Activated CD8-positive, alpha-beta T cell treated with anti-CD3 and anti-CD28 coated beads for 36 hours (primary cell): ENCODE results near the gene B4GALNT2. TPM values are rescaled to one million over a fixed set of nuclear protein-coding genes. Genes with fewer than 3 reads are reported as not detected.

ENCODE experiments used
- ATAC-seq: fragments of 200-7000 bp; cut with Tn5 transposase; one replicate; pipeline ENCODE4 v1.10.0; 2021; ENCODE audit warnings: mild to moderate bottlenecking, moderate library complexity
- CTCF ChIA-PET: fragments of 350-600 bp; sonication (Branson Sonifier 250); formaldehyde crosslinking; loops from one replicate; lab custom pipeline; 2021; ENCODE audit warnings: antibody characterized with exemption; lab: Charles Lee
- POLR2A ChIA-PET: fragments of 350-600 bp; sonication (Branson Sonifier 250); formaldehyde crosslinking; loops from one replicate; lab custom pipeline; 2021; ENCODE audit warnings: antibody characterized with exemption; lab: Charles Lee
- DNase-seq: peaks from one replicate; pipeline ENCODE4 v3.0.0-alpha.2; 2020
- H3K27ac Mint-ChIP-seq: one replicate; pipeline ENCODE4 v1.8.0; 2021; ENCODE audit warnings: mild to moderate bottlenecking, mixed read lengths
- H3K27me3 Mint-ChIP-seq: one replicate; pipeline ENCODE4 v1.8.0; 2021; ENCODE audit warnings: mixed read lengths
- H3K36me3 Mint-ChIP-seq: one replicate; pipeline ENCODE4 v1.8.0; 2021; ENCODE audit warnings: low read depth, mixed read lengths
- H3K4me1 Mint-ChIP-seq: one replicate; pipeline ENCODE4 v1.8.0; 2021; ENCODE audit warnings: low read depth, mixed read lengths
- H3K4me3 Mint-ChIP-seq: one replicate; pipeline ENCODE4 v1.8.0; 2021; ENCODE audit warnings: mild to moderate bottlenecking, moderate library complexity, mixed read lengths
- H3K9me3 Mint-ChIP-seq: one replicate; pipeline ENCODE4 v1.8.0; 2021; ENCODE audit warnings: mixed read lengths
- CTCF ChIP-seq: fragments of 200-600 bp; IDR thresholded peaks from one replicate; pipeline ENCODE4 v1.8.0; 2022; ENCODE audit warnings: antibody characterized with exemption, mild to moderate bottlenecking
- intact Hi-C: fragments of 100-400 bp; cut with micrococcal nuclease; formaldehyde crosslinking; loops from one replicate; pipeline ENCODE4 v1.10.0; 2022
- total RNA-seq, 2 experiments: library from RNA; stranded (reverse); gene quantifications; one replicate each; pipeline ENCODE4 v1.2.3, GENCODE V29; 2021

Gene B4GALNT2
- total RNA-seq, 2 experiments from 2014 or later = not detected

GRCh38 chr17:49225554-49226236 is 93.1 kb downstream of the B4GALNT2 start:
- Mint-ChIP-seq H3K4me3 (no peak overlapping the region), H3K9me3 (no peaks in the 10 kb centered on the region), H3K27me3 (peaks cover 12% of the 10 kb centered on the region), H3K27ac (no peak overlapping the region), H3K4me1 (peaks cover 29% of the 10 kb centered on the region), H3K36me3 (peaks cover 22% of the 10 kb centered on the region)
- ChIA-PET POLR2A (interaction anchor here (0.8 to 5.9 kb wide), 12 partner anchors 8 to 98 kb away, joined by 3 to 57 read pairs (median 11); partner anchors contain the start of genes ABI3 and GNGT2), CTCF (interaction anchor here (0.8 to 9.1 kb wide), 11 partner anchors 11 to 182 kb away, joined by 3 to 210 read pairs (median 12); no protein-coding TSS in a partner anchor)
- DNase-seq (no peak), ATAC-seq (no peak)
- intact Hi-C loops = loop anchor here (2.0 kb wide), 1 partner anchor 45 kb away; no protein-coding TSS in a partner anchor
- TF ChIP-seq CTCF = no peak

Other genes starting within 250 kb of the B4GALNT2 start
- gene ATP5MC1, start 240.0 kb upstream of the B4GALNT2 start, total RNA-seq = 100 to 1,000 TPM; 125 to 131 TPM
- gene UBE2Z, start 224.4 kb upstream of the B4GALNT2 start, total RNA-seq = 10 to 100 TPM; 71.1 to 74.3 TPM
- 10 to 100 TPM; 87.5 to 99.7 TPM for gene SNF8, start 187.9 kb upstream of the B4GALNT2 start, total RNA-seq
- not detected for gene GIP, start 164.2 kb upstream of the B4GALNT2 start, total RNA-seq
- under 1 TPM; 0.18 to 0.51 TPM for gene IGF2BP1, start 135.4 kb upstream of the B4GALNT2 start, total RNA-seq
- 10 to 100 TPM; 21.7 to 23.9 TPM for gene GNGT2, start 77.8 kb downstream of the B4GALNT2 start, total RNA-seq
- 10 to 100 TPM; 39.3 to 45.1 TPM for gene ABI3, start 77.9 kb downstream of the B4GALNT2 start, total RNA-seq
- gene PHOSPHO1, start 98.0 kb downstream of the B4GALNT2 start, total RNA-seq = not detected
- 1 to 10 TPM; 6.4 to 6.7 TPM for gene ZNF652, start 229.5 kb downstream of the B4GALNT2 start, total RNA-seq